ENCODE measurements around the gene KMT2B.
"Not testable (repeated sequence)": the region's sequence is repeated elsewhere in the genome, so short reads cannot be mapped to it uniquely, and the experiment has no call there.

Gene KMT2B

GRCh38 chr19:35675589-35676140 lies 42.1 kb upstream of the KMT2B start:
- H3K4me3 ChIP-seq (ENCODE audit: low read length, poor library complexity, severe bottlenecking): no peak overlapping the region
- H2AFZ ChIP-seq (ENCODE audit: low read length): no peak overlapping the region
- H3K9ac ChIP-seq (ENCODE audit: low read depth, low read length, poor library complexity, severe bottlenecking): no peak overlapping the region
- H3K27me3 ChIP-seq (ENCODE audit: insufficient read depth, low read length, poor library complexity, severe bottlenecking): no peaks in the 10 kb centered on the region
- TF ChIP-seq CTCF (conservative IDR thresholded peaks at IDR 0.05; ENCODE audit: low read length) (no peak), EZH2phosphoT487 (IDR thresholded peaks at IDR 0.05; ENCODE audit: borderline replicate concordance) (no peak)
- H3F3A ChIP-seq (ENCODE audit: low read depth): no peaks in the 10 kb centered on the region
- no peaks in the 10 kb centered on the region for H3K4me1 ChIP-seq (ENCODE audit: insufficient read depth, low read length, poor library complexity, severe bottlenecking)
- no peaks in the 10 kb centered on the region for H3K9me2 ChIP-seq (replicated peaks; ENCODE audit: low read depth, low read length)
- no peaks in the 10 kb centered on the region for H3K36me3 ChIP-seq (ENCODE audit: insufficient read depth, low read length)
- H4K20me1 ChIP-seq (ENCODE audit: insufficient read depth, low read length, poor library complexity, severe bottlenecking): no peaks in the 10 kb centered on the region
- no peak overlapping the region for H3K4me2 ChIP-seq (ENCODE audit: low read depth, low read length, poor library complexity, severe bottlenecking)
- H3K79me2 ChIP-seq (ENCODE audit: insufficient read depth, low read length): no peaks in the 10 kb centered on the region
- no peaks in the 10 kb centered on the region for H3K9me3 ChIP-seq (ENCODE audit: insufficient read depth, low read depth, low read length)

GRCh38 chr19:35689836-35690235 lies 28.0 kb upstream of the KMT2B start:
- Histone ChIP-seq H3K27me3 (ENCODE audit: insufficient read depth, low read length, poor library complexity, severe bottlenecking) (no peaks in the 10 kb centered on the region), H3K9ac (ENCODE audit: low read depth, low read length, poor library complexity, severe bottlenecking) (no peak overlapping the region), H3K4me1 (ENCODE audit: insufficient read depth, low read length, poor library complexity, severe bottlenecking) (no peaks in the 10 kb centered on the region), H3K4me3 (ENCODE audit: low read length, poor library complexity, severe bottlenecking) (no peak overlapping the region), H3F3A (ENCODE audit: low read depth) (no peaks in the 10 kb centered on the region), H3K36me3 (ENCODE audit: insufficient read depth, low read length) (no peaks in the 10 kb centered on the region), H4K20me1 (ENCODE audit: insufficient read depth, low read length, poor library complexity, severe bottlenecking) (no peaks in the 10 kb centered on the region), H3K4me2 (ENCODE audit: low read depth, low read length, poor library complexity, severe bottlenecking) (no peak overlapping the region), H3K9me3 (ENCODE audit: insufficient read depth, low read depth, low read length) (no peaks in the 10 kb centered on the region), H3K79me2 (ENCODE audit: insufficient read depth, low read length) (no peaks in the 10 kb centered on the region), H2AFZ (ENCODE audit: low read length) (no peak overlapping the region), H3K9me2 (replicated peaks; ENCODE audit: low read depth, low read length) (no peaks in the 10 kb centered on the region)
- no peak for TF ChIP-seq CTCF (conservative IDR thresholded peaks at IDR 0.05; ENCODE audit: low read length)
- TF ChIP-seq EZH2phosphoT487 (IDR thresholded peaks at IDR 0.05; ENCODE audit: borderline replicate concordance): no peak

GRCh38 chr19:35691106-35691505 lies 26.7 kb upstream of the KMT2B start:
- not testable (repeated sequence) for H3K9me2 ChIP-seq (replicated peaks; ENCODE audit: low read depth, low read length); H3K4me2 ChIP-seq (ENCODE audit: low read depth, low read length, poor library complexity, severe bottlenecking); H3K4me1 ChIP-seq (ENCODE audit: insufficient read depth, low read length, poor library complexity, severe bottlenecking); H3K9ac ChIP-seq (ENCODE audit: low read depth, low read length, poor library complexity, severe bottlenecking); H3K79me2 ChIP-seq (ENCODE audit: insufficient read depth, low read length); H3K36me3 ChIP-seq (ENCODE audit: insufficient read depth, low read length); H3K9me3 ChIP-seq (ENCODE audit: insufficient read depth, low read depth, low read length); H3F3A ChIP-seq (ENCODE audit: low read depth); H4K20me1 ChIP-seq (ENCODE audit: insufficient read depth, low read length, poor library complexity, severe bottlenecking); H2AFZ ChIP-seq (ENCODE audit: low read length); H3K4me3 ChIP-seq (ENCODE audit: low read length, poor library complexity, severe bottlenecking); H3K27me3 ChIP-seq (ENCODE audit: insufficient read depth, low read length, poor library complexity, severe bottlenecking)

- no peak overlapping the region for H3K9ac ChIP-seq (ENCODE audit: low read depth, low read length, poor library complexity, severe bottlenecking)
- H3K36me3 ChIP-seq (ENCODE audit: insufficient read depth, low read length): no peaks in the 10 kb centered on the region
- no peaks in the 10 kb centered on the region for H3K9me2 ChIP-seq (replicated peaks; ENCODE audit: low read depth, low read length)
- H3K4me3 ChIP-seq (ENCODE audit: low read length, poor library complexity, severe bottlenecking): no peak overlapping the region
- no peak overlapping the region for H2AFZ ChIP-seq (ENCODE audit: low read length)
- H4K20me1 ChIP-seq (ENCODE audit: insufficient read depth, low read length, poor library complexity, severe bottlenecking): no peaks in the 10 kb centered on the region
- H3K79me2 ChIP-seq (ENCODE audit: insufficient read depth, low read length): no peaks in the 10 kb centered on the region
- TF ChIP-seq CTCF (conservative IDR thresholded peaks at IDR 0.05; ENCODE audit: low read length) (no peak), EZH2phosphoT487 (IDR thresholded peaks at IDR 0.05; ENCODE audit: borderline replicate concordance) (no peak)
- no peaks in the 10 kb centered on the region for H3K4me1 ChIP-seq (ENCODE audit: insufficient read depth, low read length, poor library complexity, severe bottlenecking)
- H3F3A ChIP-seq (ENCODE audit: low read depth): no peaks in the 10 kb centered on the region
- no peaks in the 10 kb centered on the region for H3K27me3 ChIP-seq (ENCODE audit: insufficient read depth, low read length, poor library complexity, severe bottlenecking)
- H3K9me3 ChIP-seq (ENCODE audit: insufficient read depth, low read depth, low read length): no peaks in the 10 kb centered on the region
- no peak overlapping the region for H3K4me2 ChIP-seq (ENCODE audit: low read depth, low read length, poor library complexity, severe bottlenecking)
Observed at GRCh38 chr19:35692010-35692409, 25.8 kb upstream of the KMT2B start.

Data from Loucy (cell line).